HG03354 (cell line): ENCODE data around the gene STARD5.
A peak's percentile ranks its signal among the peaks of the same experiment; 100 is the strongest.

Experiments used
- ATAC-seq: cut with Tn5 transposase; IDR thresholded peaks from one replicate; pipeline ENCODE4 v1.9.1; 2021; ENCODE audit warnings: mild to moderate bottlenecking; ENCODE audit not compliant: unreplicated experiment, poor library complexity, severe bottlenecking

The STARD5 gene

DNA sequence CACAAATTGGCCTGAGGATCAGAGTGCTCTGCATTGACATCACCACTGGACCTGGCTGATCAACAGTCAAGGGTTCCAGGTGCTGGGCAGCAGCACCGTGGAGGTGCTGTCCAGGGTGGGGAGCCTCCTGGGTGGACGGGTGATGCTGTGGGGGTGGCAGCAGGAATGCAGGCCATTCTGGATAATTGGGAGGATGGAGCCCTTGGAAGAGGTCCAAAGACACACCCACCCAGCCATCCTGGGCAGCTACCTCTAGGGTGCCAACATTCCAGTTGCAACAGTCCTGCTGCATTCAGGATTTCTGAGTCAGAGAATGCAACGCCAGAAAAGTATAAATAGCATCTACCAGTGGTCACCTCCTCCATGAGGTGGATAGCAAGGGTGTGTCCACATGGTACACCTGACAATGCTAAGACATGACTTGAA lies 26.8 kb downstream of the STARD5 start:
- no peak for ATAC-seq

DNA sequence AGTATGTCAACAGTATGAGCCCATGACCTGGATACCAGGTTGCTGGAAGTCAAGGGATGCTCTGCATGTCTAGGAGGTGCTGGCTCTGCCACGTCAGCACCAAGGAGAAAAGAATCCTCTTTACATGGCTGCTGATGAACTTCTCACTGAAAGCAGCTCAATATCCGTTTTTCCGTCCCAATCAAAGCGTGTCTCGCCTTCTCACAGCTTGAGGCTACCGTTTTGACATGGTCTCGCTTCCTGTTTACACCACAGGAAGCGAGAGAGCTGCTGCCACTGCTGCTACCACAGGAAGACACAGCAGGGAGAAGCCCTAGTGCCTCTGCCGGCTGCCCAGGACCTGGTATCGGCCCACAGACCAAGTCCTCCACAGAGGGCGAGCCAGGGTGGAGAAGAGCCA lies 27.3 kb downstream of the STARD5 start:
- peak; percentile 53 for ATAC-seq

DNA sequence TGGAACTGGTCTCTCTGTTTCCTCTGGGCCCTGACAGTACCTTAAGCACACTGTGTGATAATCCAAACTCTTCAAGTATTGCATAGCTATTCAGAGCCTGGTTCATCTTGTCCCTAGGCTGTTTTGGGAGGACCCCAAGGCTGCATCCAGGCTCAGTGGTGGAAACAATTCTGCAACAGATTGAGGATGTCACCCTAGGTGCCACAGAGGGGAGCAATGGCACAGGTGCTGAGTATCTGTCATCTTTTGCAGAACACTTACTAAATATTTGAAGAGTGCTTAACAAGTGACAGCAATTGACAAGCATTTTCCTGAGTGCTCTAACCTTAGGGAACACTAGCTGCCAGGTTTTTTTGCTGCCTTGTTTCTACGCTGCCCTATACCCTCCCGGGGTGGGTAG lies 27.8 kb downstream of the STARD5 start:
- ATAC-seq = no peak

DNA sequence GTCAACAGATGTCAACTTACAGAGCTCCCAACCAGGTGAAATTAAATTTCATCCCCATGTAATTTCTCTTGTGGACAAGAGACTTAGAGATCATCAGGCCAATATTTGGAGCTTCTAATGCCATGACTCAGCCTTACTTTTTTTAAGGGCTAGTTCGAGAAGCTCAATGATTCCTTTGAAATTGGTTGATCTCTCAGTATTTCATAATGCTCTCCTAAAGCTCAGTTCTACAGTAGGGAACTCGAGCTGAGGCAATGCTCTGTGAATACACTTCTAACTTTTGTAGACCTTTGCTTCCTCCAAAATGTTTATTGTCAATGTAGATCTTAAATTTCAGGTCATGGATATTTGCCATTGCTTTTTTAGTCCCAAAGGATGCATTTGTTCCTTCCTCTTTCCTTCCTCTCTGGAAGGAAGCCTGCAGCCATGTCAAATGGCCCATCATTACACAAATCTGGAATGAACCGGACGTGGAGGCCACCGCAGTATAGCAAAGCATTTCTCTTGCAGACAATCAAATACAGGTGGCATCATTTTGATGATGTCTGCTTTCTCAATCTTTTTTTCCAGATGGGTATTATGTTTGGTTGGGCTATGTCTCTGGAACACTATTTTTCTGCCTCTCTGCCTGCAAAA lies 28.3 kb downstream of the STARD5 start:
- no peak for ATAC-seq

DNA sequence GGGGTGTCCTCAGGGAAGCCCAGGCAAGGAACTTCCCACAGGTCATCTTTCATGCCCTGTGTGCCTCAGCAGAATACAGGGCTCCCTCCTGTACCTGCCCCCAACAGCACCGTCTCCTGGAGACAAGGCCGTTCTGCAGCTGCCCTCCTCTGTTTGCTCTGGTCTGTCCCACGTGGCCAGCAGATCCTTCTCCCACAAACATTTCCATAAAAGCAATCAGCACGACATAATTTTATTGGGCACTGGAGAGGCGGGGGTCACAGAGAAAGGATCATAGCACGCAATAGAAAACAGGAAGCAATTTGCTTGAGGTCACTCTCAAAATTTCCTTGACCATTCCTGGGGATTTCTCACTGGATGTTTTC lies 29.4 kb downstream of the STARD5 start:
- ATAC-seq = no peak

DNA sequence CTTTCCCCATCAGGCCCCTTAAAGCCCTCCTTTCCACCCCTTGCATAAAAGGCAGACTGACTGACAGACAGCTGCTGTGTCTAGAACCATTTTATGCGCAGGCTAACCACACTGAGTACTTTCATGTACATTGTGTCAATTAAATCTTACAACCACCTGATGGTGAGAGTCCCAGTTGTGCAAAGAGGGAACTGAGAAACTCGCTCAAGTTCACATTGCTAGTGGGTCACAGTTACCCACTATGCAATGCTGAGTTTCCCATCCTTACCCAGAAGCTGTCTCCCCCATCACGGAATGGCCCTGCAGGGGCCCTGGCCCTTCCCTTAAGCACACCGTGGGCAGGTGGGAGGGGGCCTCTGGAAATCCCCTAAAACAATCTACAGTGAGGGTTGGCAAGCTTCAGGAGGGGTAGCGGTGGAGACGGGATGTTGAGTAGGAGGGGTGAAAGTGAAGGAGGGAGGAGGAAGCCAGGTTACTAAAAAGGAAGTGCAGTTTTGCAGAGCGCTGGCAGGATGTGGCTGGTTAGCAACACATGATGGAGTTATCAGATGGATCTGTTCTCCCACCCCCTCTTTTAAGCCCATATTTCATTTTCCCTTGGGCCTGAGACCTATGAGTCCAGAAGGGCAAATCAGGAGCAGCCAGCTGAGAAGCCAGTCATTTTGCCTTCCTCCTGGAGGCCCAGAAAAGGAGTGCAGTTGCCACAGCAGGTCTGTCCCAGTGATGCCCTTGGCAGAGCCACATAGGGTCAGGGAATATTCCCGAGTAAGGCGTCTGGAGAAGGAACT lies 30.0 kb downstream of the STARD5 start:
- peak; percentile 73 for ATAC-seq

DNA sequence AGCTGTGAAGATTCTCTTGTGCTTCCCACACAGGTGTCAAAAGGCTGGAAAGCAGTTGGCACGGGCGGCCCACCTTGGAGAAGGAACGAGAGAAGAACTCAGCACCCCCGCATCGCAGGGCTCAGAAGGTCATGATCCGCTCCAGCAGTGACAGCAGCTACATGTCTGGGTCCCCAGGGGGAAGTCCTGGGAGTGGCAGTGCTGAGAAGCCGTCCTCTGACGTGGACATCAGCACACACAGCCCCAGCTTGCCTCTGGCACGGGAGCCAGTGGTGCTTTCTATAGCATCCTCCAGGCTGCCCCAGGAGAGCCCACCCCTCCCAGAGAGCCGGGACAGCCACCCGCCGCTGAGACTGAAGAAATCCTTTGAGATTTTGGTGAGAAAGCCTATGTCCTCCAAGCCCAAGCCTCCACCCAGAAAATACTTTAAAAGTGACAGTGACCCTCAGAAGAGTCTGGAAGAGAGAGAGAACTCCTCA lies 31.4 kb downstream of the STARD5 start:
- peak; percentile 42 for ATAC-seq

DNA sequence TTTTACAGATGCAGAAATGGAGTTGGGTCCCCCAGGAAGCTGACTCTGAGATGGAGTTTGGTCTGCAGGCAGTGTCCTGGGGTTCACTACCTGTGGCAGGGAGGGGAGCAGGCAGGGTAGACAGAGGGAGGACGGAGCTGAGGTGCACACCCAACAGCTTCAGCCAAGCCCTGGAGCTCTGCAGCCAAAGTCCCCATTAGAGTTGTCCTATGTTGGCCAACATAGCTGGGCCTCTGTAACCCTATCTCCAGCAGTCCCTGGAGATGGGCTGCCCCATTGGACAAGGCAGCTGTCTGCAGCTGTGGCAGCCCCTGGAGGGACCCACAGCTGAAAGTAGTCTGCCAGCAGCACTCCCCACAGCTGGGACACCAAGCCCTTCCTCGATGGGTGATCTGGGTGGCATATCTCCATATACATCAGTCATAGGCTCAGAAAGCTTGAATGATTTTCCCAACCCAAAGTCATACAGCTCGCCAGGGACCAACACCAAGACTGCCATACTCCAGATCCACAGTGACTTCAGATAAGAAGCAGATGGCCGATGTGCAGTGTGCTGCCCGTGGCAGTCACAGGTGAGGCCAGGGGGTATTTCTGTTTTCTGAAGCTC lies 31.9 kb downstream of the STARD5 start:
- ATAC-seq = peak; percentile 0

DNA sequence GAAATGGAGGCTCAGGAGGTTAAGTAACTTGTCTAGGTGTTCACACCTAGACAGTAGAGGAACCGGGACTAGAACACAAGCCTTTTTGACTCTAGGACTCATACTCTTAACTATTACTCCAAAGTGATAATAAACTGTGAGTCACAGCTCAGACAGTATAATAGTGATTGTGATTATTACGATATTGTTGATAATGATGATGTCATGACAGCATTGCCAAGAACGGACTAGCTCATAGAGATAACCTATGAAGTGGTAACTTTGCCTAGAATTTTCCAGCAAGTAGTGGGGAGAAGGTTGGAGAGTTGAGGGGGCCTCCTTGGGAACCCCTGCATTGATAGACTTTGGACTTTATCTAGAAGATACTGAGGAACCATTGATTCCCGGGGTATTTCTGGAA lies 34.0 kb downstream of the STARD5 start:
- ATAC-seq = no peak

DNA sequence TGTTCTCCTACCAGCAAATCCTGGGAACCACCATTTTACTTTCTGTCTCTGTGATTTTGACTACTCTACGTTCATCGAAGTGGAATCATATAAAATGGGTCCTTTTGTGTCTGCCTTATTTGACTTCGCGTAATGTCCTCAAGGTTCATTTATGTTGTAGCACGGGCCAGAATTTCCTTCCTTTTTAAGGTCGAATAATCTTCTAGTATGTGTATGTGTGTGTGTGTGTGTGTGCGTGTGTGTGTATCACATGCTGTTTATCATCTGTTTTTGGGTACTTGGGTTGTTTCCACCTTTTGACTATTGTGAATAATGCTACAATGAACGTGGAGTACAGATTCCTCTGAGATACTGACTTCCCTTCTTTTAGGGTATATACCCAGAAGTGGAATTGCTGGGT lies 35.3 kb downstream of the STARD5 start:
- ATAC-seq = no peak

DNA sequence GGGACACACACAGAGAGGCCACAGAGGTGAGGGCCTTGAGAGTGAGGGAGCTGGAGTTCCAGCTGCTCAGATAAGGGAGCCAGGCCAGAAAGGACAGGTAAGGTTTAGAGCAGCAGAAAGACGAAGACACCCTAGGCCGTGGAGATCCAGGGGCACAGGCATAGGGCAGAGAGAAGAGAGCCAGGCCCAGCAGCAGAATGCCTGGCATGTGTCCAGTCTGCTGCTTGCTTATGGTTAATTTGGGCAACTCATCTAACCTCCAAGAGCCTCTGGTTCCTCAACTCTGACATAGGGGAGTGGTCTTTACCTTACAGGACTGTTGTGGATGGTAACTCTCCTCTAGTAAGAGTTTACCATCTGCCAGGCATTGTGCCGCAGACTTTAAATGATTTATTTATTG lies 35.9 kb downstream of the STARD5 start:
- ATAC-seq = no peak

DNA sequence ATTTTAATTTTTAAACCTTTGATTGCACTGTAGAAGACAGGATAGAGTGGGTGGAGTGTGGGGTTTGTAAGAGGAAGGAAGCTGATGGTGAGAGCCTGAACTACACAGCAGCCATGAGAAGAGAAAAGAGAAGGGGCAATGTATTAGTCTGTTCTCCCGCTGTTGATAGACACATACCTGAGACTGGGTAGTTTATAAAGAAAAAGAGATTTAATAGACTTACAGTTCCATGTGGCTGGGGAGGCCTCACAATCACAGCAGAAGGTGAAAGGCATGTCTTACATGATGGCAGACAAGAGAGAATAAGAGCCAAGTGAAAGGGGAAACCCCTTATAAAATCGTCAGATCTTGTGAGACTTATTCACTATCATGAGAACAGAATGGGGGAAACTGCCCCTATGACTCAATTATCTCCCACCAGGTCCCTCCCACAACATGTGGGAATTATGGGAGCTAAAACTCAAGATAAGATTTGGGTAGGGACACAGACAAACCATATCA lies 37.3 kb downstream of the STARD5 start:
- no peak for ATAC-seq

DNA sequence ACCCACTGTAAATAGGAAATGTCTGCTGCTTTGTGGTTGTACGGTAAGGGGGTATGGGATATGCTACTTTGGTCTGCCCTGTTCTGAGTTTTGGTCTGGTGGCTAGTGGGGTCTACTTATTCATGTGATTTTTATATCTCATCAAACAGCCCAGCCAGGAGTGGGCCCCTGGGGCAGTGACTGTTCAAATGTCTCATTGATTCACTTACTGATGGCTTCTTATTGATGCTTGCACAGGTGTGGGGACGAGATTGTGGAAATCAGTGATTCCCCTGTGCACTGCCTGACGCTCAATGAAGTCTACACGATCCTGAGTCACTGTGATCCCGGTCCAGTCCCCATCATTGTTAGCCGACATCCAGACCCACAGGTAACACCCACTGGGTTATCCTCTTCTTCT lies 38.5 kb downstream of the STARD5 start:
- no peak for ATAC-seq

DNA sequence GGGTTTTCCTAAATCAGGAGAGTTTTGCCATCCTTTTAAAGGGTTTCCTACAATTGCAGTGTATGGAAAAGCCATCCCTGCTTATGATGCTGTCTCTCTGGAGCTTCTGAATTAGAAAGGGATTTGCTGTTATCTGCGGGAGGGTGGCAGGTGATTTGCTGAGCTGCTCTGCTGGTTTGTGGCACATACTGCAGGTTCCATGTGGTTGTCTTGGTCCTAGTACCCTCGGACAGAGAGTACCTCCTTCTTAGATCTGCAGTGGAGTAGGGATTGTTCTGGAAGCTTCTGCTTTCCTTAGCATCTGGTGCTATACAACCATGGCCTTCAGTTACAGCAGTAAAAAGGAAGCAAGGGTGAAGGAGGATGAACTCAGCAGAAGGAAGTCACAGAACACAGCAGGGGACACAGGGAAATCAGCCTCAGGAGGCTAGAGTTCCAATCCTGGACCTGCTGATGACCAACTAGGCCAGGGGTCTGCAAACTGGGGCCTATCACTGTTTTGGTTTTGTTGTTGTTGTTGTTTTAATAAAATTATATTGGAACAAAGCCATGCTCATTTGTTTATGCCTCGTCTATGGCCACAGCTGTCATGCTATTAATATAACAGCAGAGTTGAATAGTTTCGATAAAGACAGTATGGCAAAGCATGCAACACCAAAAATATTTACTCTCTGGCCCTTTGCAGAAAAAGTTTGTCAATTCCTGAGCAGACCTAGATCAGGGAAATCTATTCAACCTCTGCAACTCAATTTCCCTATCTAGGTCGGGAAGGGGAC lies 39.5 kb downstream of the STARD5 start:
- peak; percentile 67 for ATAC-seq

DNA sequence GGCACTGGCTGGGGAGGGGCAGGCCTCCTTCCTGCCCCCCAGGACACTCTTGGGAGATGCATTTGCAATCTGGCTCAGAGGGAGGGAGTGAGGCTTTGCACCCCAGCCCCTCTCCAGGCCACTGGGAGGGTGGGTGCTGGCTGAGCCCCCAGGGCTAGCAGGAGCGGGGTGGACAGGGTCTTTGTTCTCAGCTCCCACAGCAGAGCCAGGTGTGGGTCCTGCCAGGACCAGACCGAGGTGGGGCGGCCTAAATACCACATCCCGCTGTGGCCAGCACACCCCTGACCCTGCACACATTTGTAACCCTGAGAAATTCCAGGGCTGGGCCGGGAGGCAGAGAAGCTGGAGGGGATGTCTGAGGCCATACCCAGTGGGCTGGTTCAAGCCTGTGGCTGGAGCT lies 41.0 kb downstream of the STARD5 start:
- ATAC-seq = no peak

DNA sequence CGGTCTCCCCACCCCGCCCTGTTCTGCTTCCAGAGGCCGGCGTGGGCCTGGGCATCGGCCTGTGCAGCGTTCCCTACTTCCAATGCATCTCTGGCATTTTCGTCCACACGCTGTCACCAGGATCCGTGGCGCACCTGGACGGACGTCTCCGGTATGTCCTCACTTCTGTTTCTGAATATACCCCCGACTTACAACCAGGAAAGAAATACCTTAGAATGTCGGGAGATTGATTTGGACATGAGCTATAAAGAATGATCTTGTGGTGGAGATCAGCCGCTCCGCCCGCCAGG lies 41.4 kb downstream of the STARD5 start:
- no peak for ATAC-seq

DNA sequence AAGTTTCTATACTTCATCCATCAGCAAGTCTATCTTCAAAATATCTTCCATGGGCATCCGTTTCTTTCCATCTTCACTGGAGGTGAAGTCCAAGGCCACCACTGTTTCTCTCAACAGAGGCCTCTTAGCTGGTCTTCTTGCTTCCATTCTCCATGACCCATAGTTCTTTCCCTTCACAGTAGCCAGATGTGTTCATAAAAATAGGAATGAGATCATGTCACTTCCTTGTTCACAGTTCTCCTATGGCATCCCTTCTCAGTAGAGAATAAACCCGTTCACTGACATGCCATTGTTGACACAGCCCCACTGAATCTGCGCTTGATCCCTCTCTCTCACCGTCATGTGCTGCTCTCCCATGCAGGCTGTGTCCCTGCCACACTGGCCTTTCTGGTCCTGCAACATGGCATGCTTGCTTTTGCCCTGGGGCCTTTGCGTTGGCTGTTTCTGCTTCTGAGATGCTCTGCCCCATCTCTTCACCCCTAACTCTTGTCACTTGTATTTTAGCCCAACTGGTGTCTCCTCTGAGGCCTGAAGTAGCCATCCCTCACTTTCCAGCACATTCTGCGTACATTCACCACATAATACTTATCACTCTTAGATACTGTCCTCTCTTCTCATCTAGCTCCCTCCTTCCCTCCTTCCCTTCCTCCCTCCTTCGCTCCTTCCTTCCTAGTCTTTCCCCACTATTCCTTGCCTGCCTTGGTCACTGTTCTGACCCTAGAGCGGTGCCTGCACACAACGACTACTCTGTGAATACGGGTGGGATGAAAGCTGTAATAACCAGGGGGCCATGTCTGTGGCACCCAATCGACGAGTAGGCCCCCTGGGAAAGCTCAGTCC lies 42.0 kb downstream of the STARD5 start:
- ATAC-seq = no peak

DNA sequence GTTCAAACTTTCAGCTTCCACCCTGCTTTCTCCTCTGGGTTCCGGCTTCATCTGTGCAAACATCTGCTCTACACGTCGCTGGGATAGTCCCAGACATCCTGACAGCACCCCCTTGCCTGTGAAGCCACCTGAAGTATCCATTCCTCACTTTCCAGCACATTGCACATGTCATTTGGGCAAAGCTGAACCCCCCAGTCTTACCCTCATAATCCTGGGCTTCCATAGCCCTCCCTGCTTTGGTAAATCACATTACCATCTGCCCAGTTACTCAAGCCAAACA lies 42.5 kb downstream of the STARD5 start:
- ATAC-seq = no peak

DNA sequence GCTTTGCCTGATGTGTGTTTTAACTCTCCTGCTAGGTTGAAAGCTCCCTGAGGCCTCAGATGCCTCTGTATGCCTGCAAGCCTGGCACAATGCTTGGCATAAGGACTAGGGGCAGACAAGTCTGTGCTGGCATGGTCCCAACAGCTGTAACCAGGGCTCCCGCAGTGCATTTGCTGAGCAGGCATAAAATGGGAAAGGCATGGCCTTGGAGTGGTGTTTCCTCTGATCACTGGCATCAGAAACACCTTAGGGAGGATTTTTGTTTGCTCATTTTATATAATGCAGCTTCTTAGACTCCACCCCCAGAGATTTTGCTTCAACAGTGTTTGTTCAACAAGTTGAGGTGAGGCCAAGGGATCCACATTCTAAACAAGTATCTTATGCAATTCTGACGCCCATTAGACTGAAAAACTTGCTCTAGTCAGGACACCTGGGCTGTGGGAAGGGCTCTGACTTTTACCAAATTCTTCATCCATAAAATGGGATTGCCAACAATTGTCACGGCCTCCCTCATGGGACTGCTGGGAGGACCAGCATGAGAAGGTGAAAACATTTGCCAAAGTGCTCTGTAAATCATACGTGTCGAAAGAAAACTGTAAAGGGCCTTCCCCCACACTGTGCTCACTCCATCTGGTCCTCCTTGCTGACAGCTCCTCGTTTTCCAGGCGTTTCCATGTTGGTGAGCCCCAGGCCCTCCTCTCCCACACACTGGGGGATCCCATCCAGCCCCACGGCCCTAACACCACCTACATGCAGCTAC lies 43.1 kb downstream of the STARD5 start:
- no peak for ATAC-seq
